Immature natural killer cell (primary cell): ENCODE measurements around the gene ADGRA3. TPM values are rescaled to one million over a fixed set of nuclear protein-coding genes. Genes with fewer than 3 reads are reported as not detected.

Source experiments
- DNase-seq, 3 donors: peaks; one replicate each; pipeline ENCODE4 v3.0.0; 2022; ENCODE audit warnings: mixed read lengths in 1 of 3
- H3K27ac Mint-ChIP-seq, 6 donors: one replicate each; pipeline ENCODE4 v1.8.0; 2020; ENCODE audit warnings: mixed read lengths in 6 of 6, mild to moderate bottlenecking in 5 of 6, inconsistent platforms in 4 of 6, moderate library complexity in 3 of 6
- H3K27me3 Mint-ChIP-seq, 3 donors: one replicate each; pipeline ENCODE4 v1.8.0; 2020 to 2021; ENCODE audit warnings: low read depth in 3 of 3, mild to moderate bottlenecking in 3 of 3, mixed read lengths in 3 of 3, moderate library complexity in 3 of 3, inconsistent platforms in 1 of 3
- H3K36me3 Mint-ChIP-seq, 3 donors: one replicate each; pipeline ENCODE4 v1.8.0; 2020; ENCODE audit warnings: mixed read lengths in 3 of 3, inconsistent platforms in 2 of 3, mild to moderate bottlenecking in 2 of 3
- H3K4me1 Mint-ChIP-seq, 2 donors: one replicate each; pipeline ENCODE4 v1.8.0; 2020; ENCODE audit warnings: inconsistent platforms in 2 of 2, mild to moderate bottlenecking in 2 of 2, mixed read lengths in 2 of 2, moderate library complexity in 1 of 2
- H3K4me3 Mint-ChIP-seq, 5 donors: one replicate each; pipeline ENCODE4 v1.8.0; 2020; ENCODE audit warnings: mild to moderate bottlenecking in 5 of 5, mixed read lengths in 5 of 5, inconsistent platforms in 3 of 5, moderate library complexity in 3 of 5
- H3K9me3 Mint-ChIP-seq, 6 donors: one replicate each; pipeline ENCODE4 v1.8.0; 2020; ENCODE audit warnings: mild to moderate bottlenecking in 6 of 6, mixed read lengths in 6 of 6, inconsistent platforms in 4 of 6, moderate library complexity in 3 of 6
- polyA plus RNA-seq, 3 donors: library from polyadenylated mRNA; unstranded; fragments of 300-500 nt; fragmentation: Illumina TruSeq; gene quantifications; one replicate each; pipeline ENCODE4 v1.2.3, GENCODE V29; 2021

The ADGRA3 gene
- polyA plus RNA-seq, 3 donors from 2014 or later: 0.99 to 2.7 (median 2.1) TPM

- peaks cover 0 to 2% (median 0%) of the 10 kb centered on the region in 3 donors for H3K27me3 Mint-ChIP-seq
Measured at GRCh38 chr4:22522706-22523501, 7.0 kb upstream of the ADGRA3 start.

DNA sequence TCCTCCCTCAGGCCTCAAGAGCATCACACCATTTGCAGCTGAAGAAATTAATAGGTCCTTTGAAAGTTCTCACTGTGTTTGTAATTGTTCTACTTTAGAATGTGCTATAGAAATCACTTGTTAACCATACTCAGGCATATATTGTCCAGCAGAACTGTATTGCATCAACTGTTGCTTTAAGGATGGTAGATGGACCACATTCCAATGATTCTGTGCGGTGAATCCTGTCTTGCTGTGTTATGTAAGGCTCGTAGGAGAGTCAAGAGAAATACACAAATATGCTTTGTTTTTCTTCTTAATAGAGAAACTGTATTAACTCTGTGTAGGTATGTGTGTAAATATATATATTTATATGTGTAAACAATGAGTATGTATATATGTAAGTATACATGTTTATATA lies 6.3 kb upstream of the ADGRA3 start:
- Mint-ChIP-seq H3K36me3 (no peaks in the 10 kb centered on the region), H3K27ac (no peak overlapping the region), H3K27me3 (peaks cover 0 to 2% (median 0%) of the 10 kb centered on the region in 3 donors), H3K9me3 (no peaks in the 10 kb centered on the region), H3K4me1 (no peaks in the 10 kb centered on the region), H3K4me3 (no peak overlapping the region)
- DNase-seq: no peak

More at GRCh38 chr4:22522706-22523501, 7.0 kb upstream of the ADGRA3 start:
- H3K4me1 Mint-ChIP-seq: no peaks in the 10 kb centered on the region
- H3K4me3 Mint-ChIP-seq: no peak overlapping the region
- DNase-seq: no peak
- H3K9me3 Mint-ChIP-seq: no peaks in the 10 kb centered on the region
- H3K27ac Mint-ChIP-seq: no peak overlapping the region
- no peaks in the 10 kb centered on the region for H3K36me3 Mint-ChIP-seq

DNA sequence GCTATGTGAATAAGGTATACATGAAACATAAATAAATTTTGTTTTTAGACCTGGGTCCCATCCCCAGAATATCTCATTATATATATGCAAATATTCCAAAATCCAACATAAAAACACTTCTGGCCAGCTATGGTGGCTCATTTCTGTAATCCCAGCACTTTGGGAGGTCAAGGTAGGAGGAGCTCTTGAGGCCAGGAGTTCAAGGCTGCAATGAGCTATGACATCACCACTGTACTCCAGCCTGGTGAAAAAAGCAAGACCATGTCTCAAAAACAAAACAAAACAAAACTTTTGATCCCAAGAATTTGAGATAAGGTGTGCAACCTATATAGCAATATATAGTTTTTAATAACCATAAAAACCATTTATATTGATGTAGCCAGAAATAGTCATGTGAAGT lies 5.4 kb upstream of the ADGRA3 start:
- no peaks in the 10 kb centered on the region for H3K36me3 Mint-ChIP-seq
- no peak overlapping the region for H3K4me3 Mint-ChIP-seq
- H3K9me3 Mint-ChIP-seq: peaks cover 0 to 6% (median 0%) of the 10 kb centered on the region in 6 donors
- H3K27ac Mint-ChIP-seq: no peak overlapping the region
- H3K4me1 Mint-ChIP-seq: peaks cover 7 to 8% of the 10 kb centered on the region in 2 donors
- peaks cover 0 to 2% (median 0%) of the 10 kb centered on the region in 3 donors for H3K27me3 Mint-ChIP-seq
- no peak for DNase-seq

GRCh38 chr4:22515145-22515887 lies 550 bp downstream of the ADGRA3 start:
- H3K36me3 Mint-ChIP-seq: no peaks in the 10 kb centered on the region
- peak; percentile 45 to 49 (median 47) for DNase-seq
- peaks cover 0 to 16% (median 0%) of the 10 kb centered on the region in 6 donors for H3K9me3 Mint-ChIP-seq
- H3K27me3 Mint-ChIP-seq: peaks cover 0 to 6% (median 2%) of the 10 kb centered on the region in 3 donors
- H3K27ac Mint-ChIP-seq: peak overlapping the region; percentile 69 to 90 (median 78)
- H3K4me1 Mint-ChIP-seq: peaks cover 20 to 23% of the 10 kb centered on the region in 2 donors
- H3K4me3 Mint-ChIP-seq: peak overlapping the region; percentile 94 to 98 (median 95)

GRCh38 chr4:22514481-22514880 lies 1.4 kb downstream of the ADGRA3 start:
- Mint-ChIP-seq H3K4me1 (peaks cover 20 to 23% of the 10 kb centered on the region in 2 donors), H3K27me3 (peaks cover 0 to 6% (median 4%) of the 10 kb centered on the region in 3 donors), H3K4me3 (peak overlapping the region; percentile 94 to 98 (median 95)), H3K36me3 (no peaks in the 10 kb centered on the region), H3K9me3 (peaks cover 0 to 16% (median 0%) of the 10 kb centered on the region in 6 donors), H3K27ac (peak overlapping the region in 1 of 6 donors; percentile 35)
- no peak for DNase-seq

GRCh38 chr4:22514001-22514400 lies 1.9 kb downstream of the ADGRA3 start:
- Mint-ChIP-seq H3K4me1 (peaks cover 20 to 23% of the 10 kb centered on the region in 2 donors), H3K27me3 (peaks cover 0 to 6% (median 4%) of the 10 kb centered on the region in 3 donors), H3K27ac (no peak overlapping the region), H3K4me3 (peak overlapping the region in 4 of 5 donors; percentile 13 to 96 (median 94)), H3K36me3 (no peaks in the 10 kb centered on the region), H3K9me3 (peaks cover 0 to 16% (median 0%) of the 10 kb centered on the region in 6 donors)
- no peak for DNase-seq

- Mint-ChIP-seq H3K4me1 (peaks cover 20 to 23% of the 10 kb centered on the region in 2 donors), H3K4me3 (no peak overlapping the region), H3K9me3 (peaks cover 0 to 16% (median 0%) of the 10 kb centered on the region in 6 donors), H3K36me3 (no peaks in the 10 kb centered on the region), H3K27me3 (peaks cover 0 to 6% (median 2%) of the 10 kb centered on the region in 3 donors), H3K27ac (no peak overlapping the region)
- DNase-seq: no peak
Measured at GRCh38 chr4:22512306-22512705, 3.6 kb downstream of the ADGRA3 start.

DNA sequence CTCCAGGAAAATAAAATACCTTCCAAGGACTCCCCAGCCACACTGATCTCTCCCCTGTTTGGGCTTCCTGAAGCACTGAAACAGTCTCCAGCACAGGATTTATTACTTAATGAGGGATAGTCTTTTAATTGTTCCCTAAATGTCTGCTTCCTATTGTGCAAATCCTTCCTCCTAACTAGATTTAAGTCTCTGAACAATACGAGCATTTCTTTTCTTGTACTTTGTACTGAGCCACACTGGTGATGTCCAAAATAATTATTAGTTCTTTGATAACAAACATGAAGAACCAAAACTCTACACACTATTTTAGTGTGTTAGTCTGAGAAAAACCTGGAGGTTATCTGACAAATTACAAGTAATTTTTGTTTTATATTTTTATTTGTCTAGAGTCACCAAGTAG lies 5.1 kb downstream of the ADGRA3 start:
- no peak overlapping the region for H3K27ac Mint-ChIP-seq
- H3K36me3 Mint-ChIP-seq: no peaks in the 10 kb centered on the region
- H3K4me3 Mint-ChIP-seq: no peak overlapping the region
- peaks cover 0 to 6% (median 2%) of the 10 kb centered on the region in 3 donors for H3K27me3 Mint-ChIP-seq
- peaks cover 0 to 10% (median 0%) of the 10 kb centered on the region in 6 donors for H3K9me3 Mint-ChIP-seq
- DNase-seq: no peak
- H3K4me1 Mint-ChIP-seq: peaks cover 18 to 25% of the 10 kb centered on the region in 2 donors

GRCh38 chr4:22508376-22508775 lies 7.5 kb downstream of the ADGRA3 start:
- Mint-ChIP-seq H3K9me3 (peaks cover 0 to 4% (median 0%) of the 10 kb centered on the region in 6 donors), H3K4me3 (no peak overlapping the region), H3K4me1 (peaks cover 8 to 17% of the 10 kb centered on the region in 2 donors), H3K36me3 (no peaks in the 10 kb centered on the region), H3K27ac (no peak overlapping the region), H3K27me3 (peaks cover 0 to 4% (median 2%) of the 10 kb centered on the region in 3 donors)
- no peak for DNase-seq

DNA sequence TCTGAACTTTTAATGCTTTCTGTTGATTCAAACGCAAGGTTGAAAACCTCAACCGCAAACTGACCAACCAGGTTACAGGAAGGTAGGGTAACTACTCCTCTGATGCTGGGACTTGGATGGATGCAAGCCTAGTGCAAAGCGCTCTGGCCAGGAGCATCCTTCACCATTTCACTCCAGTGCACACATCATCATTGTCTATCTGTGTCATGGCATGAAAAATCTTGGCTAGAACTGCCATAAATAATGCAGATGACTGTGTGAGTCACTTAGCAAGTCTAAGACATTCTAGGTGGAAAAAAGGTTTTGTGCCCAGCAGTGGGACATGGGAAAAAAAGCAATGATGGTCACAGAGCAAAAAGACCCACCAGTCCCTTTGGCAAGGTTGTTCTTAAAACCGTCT lies 10.9 kb downstream of the ADGRA3 start:
- Mint-ChIP-seq H3K27me3 (no peaks in the 10 kb centered on the region), H3K36me3 (no peaks in the 10 kb centered on the region)

DNA sequence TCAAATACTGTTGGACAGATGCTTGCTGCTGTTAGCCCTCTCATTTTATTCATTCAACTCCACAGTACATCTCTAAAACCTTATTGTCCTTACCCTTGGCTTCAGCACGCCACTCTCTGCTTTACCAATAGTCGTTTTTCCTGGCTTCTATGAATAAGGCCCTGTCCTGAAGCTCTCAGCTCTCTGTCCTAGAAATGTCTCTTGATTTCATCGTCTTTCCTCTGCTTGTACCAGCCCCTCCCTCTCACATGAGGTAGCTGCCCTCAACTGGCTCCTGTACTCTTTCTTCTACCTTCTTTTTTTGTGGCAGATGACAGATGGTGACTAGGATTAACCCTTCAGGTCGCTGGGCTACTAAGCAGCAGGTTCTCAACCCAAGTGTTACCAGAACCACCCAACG lies 11.4 kb downstream of the ADGRA3 start:
- DNase-seq: no peak
- Mint-ChIP-seq H3K4me1 (peaks cover 8 to 17% of the 10 kb centered on the region in 2 donors), H3K9me3 (no peaks in the 10 kb centered on the region), H3K27me3 (no peaks in the 10 kb centered on the region), H3K4me3 (no peak overlapping the region), H3K27ac (no peak overlapping the region), H3K36me3 (no peaks in the 10 kb centered on the region)

More for the DNA sequence above, 10.9 kb downstream of the ADGRA3 start:
- no peak overlapping the region for H3K27ac Mint-ChIP-seq
- H3K9me3 Mint-ChIP-seq: no peaks in the 10 kb centered on the region
- peaks cover 8 to 17% of the 10 kb centered on the region in 2 donors for H3K4me1 Mint-ChIP-seq
- DNase-seq: no peak
- no peak overlapping the region for H3K4me3 Mint-ChIP-seq

DNA sequence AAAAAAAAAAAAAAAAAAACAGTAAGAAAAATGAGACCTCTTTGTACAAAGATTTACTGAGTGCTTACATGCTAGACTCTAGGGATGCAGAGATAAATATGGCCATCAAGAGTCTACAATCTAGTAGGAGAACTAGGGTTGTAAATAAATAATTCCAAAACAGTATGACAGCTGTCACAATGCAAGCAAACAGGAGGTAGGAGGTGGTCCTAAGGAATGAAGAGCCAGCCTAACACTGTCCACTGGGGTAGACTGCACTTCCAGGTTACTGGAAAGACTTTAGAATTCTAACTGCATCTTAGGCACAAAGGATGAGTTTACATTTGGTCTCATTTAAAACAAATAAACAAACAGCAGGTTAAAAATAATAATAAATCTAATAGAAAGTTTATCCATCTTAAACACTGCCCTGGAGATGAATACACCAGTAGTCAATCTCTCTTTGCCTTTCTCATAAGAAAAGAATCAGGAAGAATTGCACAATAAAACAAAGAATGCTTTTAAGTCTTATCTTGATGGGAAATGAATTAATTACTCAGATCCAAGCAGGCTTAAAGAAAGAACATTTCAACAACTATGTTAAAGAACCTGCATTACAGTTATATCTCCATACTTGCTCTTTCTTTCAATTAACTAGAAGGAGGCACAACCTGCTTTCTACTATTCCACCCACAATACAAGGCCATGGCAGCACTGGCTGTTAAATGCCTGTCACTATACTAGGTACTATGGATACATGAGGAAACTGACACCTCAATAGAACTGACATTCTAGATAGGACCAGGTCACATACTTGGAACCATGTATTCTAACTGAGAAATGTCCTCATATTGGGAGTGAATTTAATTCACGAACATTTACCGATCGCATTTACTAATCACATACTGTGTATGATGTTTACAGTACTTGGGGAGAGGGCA lies 12.7 kb downstream of the ADGRA3 start:
- no peaks in the 10 kb centered on the region for H3K36me3 Mint-ChIP-seq
- no peak overlapping the region for H3K27ac Mint-ChIP-seq
- H3K4me3 Mint-ChIP-seq: no peak overlapping the region
- no peak for DNase-seq
- no peaks in the 10 kb centered on the region for H3K27me3 Mint-ChIP-seq
- H3K4me1 Mint-ChIP-seq: peaks cover 8 to 17% of the 10 kb centered on the region in 2 donors
- H3K9me3 Mint-ChIP-seq: no peaks in the 10 kb centered on the region

DNA sequence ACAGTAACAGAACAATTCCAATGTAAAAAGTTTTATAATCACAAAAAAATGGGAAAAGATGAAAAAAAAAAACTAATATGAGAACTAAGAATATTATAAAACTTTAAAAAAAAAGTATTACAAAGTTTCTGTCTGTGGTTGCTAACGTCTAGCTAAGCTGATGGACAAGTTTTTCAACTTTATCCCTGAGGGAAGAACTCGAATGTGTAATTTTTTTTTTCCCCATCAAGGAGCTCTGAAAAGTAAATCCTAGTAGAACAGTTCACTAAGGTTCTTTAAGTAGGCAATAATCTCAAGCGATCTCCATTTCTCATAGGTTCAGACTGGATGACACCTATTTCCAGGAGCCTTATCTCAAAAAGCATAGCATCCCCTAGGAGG lies 14.2 kb downstream of the ADGRA3 start:
- Mint-ChIP-seq H3K4me3 (no peak overlapping the region), H3K27me3 (no peaks in the 10 kb centered on the region), H3K27ac (no peak overlapping the region), H3K9me3 (no peaks in the 10 kb centered on the region), H3K36me3 (no peaks in the 10 kb centered on the region), H3K4me1 (peaks cover 8 to 17% of the 10 kb centered on the region in 2 donors)
- DNase-seq: no peak
